NCI-H146 treated with DMSO at 0.1 percent for 48 hours (cell line): ENCODE data around the gene SRGAP2.
"Not testable (repeated sequence)": the region's sequence is repeated elsewhere in the genome, so short reads cannot be mapped to it uniquely, and the experiment has no call there.

ENCODE experiments used
- DNase-seq: peaks from one replicate; lab custom pipeline; 2025; ENCODE audit not compliant: unreplicated experiment; lab: John Stamatoyannopoulos, UW

The SRGAP2 gene

DNA sequence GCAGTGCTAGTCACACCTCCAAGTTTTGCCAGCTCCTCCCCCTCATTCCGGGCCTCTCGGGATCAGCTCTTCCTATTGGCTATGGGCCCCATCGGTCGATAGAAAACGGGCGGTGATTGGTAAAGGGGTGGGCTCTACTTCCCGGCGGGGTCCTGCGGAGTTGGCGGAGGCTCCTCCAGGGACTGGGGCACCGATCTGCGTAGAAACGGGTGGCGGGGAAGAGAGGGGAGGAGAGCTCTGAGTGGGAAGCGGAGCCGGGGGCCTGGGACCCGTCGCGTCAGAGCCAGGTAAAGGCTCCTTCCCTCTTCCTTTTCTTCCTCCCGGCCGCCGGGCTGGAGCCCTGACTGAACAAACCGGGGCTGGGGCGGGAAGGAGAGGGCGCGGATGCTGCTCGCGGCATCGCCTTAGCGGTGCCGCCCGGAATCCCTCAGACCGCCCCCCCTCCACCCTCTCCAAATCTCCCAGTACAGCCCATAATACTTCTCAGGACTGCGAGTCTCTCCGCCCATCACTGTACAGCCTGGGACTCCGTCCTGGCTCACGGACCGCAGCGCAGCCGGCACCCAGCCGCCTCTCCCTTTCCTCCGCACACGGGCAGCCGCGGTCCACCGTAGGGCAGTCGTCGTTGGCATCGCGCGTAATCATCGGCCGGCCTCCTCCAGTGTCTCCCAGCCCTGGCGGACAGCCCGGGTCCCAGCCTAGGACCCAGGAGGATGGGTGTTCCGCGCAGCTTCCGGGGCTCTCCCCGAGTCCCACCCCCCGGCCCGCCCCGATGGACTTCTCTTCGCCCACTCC, at the start of gene SRGAP2:
TSS of gene SRGAP2 (plus strand) at position 178 of the 795 bp plus-strand sequence. CDS start 2,430 bp downstream, outside the sequence.
- DNase-seq = peak; percentile 25

DNA sequence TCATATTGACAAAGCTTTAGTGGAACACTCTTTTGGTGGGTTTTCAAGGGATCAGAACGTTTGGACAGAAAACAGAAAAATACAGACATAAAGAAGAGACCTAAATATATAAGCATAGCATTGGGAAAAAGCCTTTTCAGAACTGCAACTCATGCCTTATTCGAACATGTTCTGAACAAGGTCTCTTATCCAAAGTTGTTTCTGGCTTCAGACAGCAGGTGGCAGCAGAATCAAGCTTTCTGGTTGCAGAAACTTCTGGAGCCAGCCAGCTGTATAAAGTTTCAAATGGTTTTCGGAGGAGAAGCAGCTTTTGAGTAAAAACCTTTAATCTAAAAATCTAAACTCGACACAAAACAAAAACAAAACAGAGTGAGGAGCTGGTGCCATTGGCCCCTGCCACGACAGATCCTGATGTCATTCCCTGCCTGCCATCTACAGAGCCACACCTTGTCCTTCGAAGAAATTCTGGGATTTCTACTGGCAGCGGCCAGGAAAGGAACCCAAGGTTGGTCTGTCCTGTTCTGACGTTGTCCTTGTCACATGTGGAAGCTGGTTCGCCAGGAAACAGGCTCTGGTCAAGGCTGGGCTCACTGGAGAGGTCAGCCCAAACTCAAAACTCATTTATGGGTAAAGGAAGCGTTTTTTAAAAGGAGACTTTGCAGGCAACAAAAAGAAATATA, 35.9 kb upstream of the SRGAP2 start:
- not testable (repeated sequence) for DNase-seq

DNA sequence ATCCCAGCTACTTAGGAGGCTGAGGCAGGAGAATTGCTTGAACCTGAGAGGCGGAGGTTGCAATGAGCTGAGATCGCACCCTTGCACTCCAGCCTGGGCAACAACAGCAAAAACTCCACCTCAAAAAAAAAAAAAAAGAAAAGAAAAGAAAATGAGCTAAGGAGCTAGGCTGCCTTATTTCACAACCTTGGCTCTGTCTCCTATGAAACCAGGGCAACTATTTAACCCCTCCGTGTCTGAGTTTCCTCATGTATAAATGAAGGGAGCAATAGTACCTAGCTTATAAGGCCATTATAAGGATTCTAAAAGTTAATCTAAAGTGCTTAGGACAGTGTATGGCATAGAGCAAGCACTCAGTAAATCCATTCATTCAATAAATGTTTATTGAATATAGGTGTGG, 33.5 kb upstream of the SRGAP2 start:
- not testable (repeated sequence) for DNase-seq

DNA sequence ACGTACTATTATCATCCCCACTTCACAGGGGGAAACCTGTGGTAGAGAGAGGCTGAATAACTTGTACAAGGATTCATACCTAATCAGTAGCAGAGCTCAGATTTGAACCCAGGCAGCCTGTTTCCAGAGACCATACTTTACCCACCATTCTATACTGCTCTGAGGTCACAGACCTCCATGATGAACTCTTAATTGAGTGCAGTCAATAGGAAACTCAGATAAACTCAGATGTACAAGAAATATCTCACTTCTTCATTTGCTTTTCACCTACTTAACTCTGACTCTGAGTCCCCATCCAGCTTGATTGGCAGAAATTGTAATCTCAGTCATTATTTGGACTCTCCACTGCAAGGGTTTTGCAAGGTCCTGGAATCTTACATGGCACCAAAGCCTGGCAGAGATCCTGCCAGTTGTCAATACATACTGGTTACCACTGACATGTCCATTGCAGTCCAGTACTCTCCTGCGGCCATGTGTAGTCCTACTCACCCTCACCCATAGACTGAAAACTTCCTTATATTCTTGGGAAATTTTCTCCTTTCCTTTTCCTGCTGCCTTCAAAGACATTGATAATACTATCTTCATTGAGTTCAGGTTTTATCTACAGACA, 30.1 kb upstream of the SRGAP2 start:
- not testable (repeated sequence) for DNase-seq

DNA sequence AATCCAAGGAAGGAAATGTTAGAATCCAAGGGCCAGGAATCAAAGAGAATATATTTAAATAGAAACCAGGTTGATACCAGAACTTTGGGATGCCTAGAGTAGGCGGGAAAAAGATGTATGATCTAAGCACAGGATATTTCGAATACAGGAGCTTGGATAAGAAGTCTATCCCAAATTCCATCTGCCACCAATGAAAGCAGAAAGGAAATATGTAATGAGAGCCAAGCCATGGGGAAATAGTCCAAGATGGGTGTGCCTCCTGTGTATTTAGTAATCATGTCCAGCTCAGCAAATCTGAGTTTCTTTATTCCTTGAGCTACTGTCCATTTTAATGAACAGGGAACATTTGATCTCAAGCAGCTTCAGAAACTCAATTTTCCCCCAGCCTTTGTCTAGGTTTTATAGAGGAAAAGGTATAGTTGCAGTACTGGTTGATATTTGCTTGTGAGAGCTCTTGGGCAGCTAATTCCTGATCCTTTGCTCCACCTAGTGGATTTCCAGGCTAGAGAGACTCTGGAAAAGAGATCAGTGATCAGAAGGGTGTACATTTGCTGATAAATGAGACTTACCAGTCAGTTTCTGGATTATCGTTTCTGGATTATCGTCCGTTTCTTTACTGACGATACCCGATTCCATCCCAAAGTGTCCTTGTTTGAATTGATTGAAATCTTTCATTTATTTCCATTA, 29.0 kb upstream of the SRGAP2 start:
- DNase-seq = not testable (repeated sequence)

DNA sequence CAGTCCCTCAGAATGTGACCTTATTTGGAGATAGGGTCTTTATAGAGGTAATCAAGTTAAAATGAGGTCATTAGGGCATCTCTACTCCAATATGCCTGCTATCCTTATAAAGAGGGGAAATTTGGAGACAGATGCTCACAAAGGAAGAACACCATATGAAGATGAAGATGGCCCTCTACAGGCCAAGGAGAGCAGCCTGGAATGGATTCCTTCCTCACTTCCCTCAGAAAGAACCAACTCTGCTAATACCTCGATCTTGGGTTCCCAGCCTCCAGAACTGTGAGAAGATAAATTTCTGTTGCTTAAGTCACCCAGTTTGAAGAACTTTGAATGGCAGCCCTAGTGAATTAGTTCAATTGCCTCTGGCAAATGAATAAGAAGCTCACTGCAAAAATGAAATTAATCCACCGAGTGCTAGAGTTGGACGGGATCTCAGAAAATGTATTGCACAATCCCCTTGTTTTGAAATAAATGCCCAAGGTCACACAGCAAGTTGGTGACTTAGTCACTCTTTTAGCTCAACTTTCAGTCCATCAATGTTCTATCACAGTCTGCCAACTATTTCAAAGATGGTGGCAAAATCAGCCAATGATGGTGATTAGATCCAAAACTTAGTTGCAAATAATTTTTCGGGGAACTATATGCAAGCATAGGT, 27.8 kb upstream of the SRGAP2 start:
- DNase-seq = not testable (repeated sequence)

DNA sequence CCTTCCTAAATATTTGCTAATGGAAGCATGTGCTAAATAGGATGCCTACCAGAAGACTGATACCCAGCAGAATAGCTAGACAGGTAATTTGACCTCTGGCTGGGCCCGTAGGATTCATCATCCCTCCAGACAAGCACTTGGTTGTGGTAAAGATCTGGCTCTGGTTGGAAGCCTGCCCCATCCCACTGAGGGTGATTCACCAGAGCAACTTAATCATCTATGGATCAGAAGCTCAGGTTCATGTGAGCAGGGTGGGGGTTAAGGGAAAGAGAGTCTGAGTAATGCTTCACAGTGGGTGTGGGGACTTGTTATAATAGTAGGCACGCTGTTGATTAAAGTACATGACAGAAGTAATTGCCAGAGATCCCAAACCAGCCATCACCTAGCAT, 27.2 kb upstream of the SRGAP2 start:
- not testable (repeated sequence) for DNase-seq

DNA sequence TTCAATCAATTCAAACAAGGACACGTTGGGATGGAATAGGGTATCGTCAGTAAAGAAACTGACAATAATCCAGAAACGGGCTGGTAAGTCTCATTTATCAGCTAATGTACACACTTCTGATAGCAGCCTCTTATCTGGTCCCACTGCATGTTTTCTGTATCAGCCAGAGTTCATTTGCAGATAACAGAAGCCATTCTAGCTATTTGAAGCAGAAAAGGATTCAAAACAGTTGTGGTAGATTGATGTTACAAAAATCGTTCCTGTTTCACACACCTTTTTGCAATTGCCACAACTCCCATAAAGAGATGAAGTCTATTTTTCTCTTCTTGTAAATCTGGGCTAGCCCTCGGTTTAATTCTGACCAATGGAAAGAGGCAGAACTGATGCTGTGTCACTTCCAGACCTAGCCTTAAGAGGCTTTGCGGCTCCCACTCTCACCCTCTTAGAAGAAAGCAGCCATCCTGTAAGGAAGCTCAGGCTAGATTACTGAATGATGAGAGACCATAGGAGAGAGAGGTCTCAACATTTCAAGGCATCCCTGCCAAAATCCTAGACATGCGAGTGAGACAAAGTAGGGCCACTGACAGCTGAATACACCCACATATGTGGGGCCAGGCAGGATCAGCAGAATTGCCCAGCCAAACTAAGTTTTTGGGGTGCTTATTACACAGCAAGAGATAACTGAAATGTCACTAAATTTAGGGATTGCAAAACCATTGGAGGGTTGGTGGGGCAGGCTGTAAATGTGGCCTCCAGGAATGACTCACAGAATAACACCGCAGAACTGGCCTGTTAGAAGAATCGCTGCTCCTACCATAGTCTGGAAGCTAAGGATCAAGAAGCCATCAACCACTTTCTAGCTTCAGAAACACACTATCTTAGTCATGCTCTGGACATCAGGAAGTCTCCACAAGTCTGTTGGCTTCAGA, 25.0 kb upstream of the SRGAP2 start:
- DNase-seq = not testable (repeated sequence)

DNA sequence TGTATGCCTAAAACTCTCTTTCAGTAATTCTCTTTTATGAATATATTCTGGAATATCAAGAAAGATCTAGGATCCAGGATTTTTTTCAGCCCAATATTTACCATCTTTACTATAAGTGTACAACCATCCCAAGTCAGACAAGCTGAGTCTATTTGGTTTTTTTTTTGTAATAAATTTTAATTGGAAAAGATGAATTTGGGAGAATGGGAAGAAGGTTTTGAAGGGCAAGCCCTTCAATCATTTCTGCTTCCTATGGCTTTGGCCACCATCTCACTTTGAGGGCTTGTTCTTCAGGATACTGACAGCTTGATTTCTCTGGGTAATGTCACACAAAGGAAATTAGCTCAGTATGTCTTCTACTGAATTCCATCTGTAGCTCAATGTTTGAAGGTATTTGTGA, 23.7 kb upstream of the SRGAP2 start:
- DNase-seq = not testable (repeated sequence)

DNA sequence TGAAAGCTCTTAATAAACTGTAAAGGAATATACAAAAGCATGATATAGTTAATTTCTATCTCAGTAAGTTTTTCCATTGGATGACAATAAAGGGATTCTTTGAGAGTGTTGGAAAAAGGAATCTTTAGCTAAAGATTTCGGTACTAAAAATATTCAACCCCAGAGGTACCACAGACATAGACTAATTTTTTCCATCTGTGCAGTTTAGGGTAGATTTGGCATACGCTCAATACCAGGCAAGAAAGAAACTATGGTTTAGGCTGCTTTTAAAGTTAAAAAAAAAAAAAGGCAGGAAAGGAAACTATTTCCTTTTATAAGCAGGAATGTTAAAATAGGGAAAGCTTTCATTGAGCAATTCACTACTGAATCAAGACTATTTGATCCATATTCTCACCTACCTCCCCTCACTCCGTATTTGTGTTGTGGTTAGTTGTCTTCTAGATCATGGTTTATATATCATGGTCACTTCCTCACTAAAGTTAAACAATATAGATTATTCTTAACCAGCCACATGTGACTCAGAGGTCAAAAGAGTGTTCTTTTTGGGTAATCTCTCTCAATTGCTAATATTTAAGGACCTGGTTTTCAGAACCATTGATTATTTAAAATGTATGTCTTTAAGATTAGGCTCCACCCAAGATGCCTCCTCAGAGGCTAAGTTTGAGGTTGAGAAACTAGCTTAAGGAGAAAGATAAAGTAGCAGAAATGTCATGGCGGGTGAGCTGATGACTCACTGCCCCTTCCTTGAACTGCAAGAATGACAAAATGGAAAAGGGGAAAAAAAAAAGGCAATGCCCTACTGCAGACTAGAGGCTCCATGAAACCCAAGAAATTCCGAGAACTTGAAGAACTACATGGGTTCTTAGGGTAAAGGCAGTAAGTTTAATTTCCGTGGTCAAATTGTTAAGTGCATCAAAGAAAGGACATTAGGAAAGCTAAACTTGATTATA, 20.7 kb upstream of the SRGAP2 start:
- DNase-seq = not testable (repeated sequence)

DNA sequence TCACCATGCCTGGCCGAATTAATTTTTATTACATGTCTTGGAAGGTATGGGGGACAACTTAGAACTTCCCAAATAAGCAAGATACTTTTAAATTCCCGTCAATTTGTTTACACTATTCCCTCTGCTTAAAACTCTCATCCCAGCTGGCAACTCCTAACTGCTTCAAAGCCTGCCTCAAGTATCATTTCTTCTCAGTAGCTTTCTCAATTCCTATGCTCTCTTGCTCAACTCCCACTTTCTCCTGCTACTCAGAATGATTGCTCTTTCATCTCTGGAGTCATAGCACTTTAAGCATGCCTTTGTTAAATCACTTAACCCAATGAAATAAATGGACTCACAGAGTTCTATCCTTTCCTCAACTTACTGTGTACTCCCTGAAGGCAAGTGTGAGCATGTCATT, 19.6 kb upstream of the SRGAP2 start:
- DNase-seq = not testable (repeated sequence)

DNA sequence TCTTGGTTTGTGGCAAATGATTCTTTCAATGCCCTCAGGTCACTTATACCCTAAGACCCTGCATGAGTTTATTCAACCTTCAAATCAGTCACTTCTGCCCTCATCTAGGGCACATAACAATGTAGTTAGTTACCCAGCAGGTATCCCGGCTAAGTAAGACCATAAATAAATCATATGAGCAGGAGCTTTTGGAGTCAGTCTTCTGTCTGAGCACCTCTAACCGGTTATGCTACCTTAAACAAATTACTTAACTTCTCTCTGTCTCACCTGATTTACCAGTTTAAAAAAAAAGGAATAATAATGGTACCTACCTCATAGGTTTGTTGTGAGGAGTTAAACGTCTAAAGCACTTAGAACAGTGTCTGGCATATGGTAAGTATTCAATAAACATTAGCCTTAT, 17.6 kb upstream of the SRGAP2 start:
- not testable (repeated sequence) for DNase-seq

DNA sequence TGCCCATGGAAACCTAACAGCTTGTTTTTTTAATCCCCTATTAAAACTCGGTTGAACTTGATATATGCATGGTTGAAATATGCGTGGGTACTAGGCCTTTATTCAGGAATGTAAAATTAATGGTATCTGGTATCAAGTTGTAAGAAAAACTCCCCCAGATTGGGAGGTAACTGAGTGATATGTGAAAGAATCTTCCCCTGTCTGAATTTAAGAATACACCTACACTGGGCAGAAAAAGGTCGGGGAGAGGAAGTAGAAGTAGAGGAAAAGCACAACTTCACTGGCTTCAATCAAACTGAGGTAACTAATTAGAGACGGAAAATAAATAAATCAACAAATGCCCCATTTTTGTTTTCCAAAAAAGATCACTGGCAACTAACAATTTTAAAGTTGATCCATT, 16.5 kb upstream of the SRGAP2 start:
- DNase-seq = not testable (repeated sequence)

DNA sequence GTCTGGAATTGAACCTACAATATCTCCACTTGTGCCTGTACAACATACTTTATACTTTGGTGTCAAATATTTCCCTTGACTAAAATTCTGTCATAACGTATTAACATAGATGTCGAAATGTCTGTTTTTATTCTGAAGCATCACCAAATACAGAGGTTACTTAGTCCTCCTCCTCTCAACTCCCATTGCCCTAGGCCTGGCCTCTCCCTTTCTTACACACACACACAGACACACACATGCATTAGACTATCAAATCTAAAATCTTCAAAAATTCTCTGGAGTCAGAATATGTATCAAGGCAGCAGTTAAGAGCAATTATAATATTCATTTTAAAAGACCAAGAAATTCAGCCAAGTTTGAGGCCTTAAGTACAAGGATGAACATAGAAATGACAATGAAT, 8.2 kb upstream of the SRGAP2 start:
- DNase-seq = not testable (repeated sequence)

DNA sequence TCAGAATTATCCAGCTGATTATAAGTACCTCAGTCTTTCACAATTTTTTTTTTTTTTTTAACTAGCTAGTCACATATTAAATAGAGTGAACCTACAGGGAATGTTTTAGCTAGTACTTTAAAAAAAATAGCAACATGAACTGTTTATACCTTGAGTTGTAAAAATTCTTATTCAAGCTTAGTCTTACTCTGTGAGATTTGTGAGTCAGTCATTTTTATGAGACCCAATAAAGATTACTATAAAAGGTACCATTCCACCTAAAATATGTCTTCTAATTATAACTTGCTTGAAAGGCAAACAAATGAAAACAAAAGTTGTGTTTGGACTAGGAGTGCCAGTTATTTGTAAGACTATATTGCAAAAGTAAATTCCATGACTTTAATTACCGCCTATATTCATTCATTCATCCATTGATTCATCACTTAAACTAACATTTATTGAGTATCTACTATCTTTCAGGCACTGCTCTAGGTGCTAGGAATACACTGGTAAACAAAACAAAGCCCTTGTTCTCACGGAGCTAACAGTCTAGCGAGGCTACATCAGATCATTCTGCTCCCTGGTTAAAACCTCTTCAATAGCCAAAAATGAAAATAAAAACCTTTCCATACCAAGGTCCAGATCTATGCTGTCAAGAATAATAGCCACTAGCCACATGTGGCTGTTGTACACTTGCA, 6.5 kb upstream of the SRGAP2 start:
- not testable (repeated sequence) for DNase-seq

DNA sequence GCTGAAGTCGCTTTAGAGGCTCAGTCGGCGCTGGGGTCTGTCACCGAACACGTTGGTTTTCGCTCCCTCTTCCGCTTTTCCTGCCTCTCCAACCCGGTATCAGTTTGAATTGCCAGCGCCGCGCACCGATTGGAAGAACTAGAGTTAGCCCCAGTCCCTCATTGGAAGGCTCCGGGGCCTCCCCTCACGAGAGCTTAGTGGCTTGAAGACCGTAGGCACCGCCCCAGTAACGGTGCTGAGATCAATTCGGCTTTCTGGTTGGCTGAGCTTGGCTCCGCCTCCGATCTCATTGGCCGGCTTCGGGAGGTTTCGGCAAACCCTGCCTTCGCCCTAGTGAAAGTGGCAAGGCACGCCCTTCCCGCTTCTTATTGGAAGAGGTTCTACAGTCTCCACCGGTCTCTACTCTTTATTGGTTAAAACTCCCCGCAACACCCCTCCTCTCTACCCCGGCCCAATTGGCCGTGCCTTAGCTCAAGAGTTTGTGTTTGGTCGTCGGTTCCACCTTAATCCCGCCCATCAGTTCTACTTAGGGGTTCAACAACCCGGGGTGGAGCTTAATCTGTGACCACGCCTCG, 465 bp upstream of the SRGAP2 start, which contains the start of gene FAM72A:
TSS of gene FAM72A (minus strand) at position 51 of the 575 bp plus-strand sequence. CDS start 814 bp downstream, outside the sequence.
- peak; percentile 98 for DNase-seq

DNA sequence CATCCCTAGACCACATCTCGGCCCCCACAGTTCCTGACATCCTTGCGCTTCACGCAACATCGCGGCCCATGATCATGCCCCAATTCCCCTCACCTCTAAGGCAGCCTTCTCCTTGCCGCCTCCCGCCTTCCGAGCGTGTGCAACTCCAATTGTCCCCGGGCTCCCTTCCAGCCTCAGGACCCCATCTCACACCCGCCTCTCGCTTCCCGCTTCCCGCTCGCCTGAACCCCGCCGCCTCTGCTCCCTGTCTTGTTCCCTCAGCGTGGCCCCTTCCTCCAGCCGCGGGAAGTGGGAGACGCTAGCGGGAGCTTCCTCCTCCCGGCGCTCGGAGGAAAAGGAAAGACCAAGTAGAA, 794 bp downstream of the SRGAP2 start:
- not testable (repeated sequence) for DNase-seq

DNA sequence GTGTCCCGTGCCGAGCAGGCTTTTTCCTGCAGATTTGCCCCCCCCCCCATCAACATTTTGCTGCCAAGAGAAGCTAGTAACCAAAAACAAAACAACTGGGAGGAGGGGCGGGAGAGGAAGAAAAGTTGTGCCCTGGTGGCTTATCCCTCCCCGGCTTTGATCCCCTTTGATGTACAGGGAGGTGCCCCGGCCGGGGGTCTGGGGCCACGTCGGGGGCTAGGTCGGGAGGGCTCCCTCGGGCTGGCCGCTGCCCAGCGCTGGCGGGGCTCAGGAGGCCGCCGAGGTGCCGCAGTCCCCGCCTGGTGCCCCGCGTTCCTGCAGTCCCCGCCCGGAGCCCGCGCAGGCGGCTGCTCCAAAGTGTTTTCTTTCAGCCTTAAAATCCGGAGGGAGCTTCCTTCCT, 1.5 kb downstream of the SRGAP2 start:
- not testable (repeated sequence) for DNase-seq
